Thyroid gland (tissue), 4 donors: ENCODE data around the gene PPP2R2B. TPM values are rescaled to one million over a fixed set of nuclear protein-coding genes. Genes with fewer than 3 reads are reported as not detected.

ENCODE experiments used
- DNase-seq, 2 donors: peaks; one replicate each; pipeline ENCODE4 v3.0.0-alpha.2; 2019
- H3K27ac ChIP-seq, 3 donors: fragments of 200-600 bp; sonication (generic); 1 replicate in 2 of 3; 2 replicates in 1 of 3; pipeline ENCODE4 v1.5.1; 2016 to 2019; ENCODE audit warnings: mild to moderate bottlenecking in 1 of 3, moderate library complexity in 1 of 3
- H3K27me3 ChIP-seq: fragments of 200-600 bp; sonication (generic); one replicate; pipeline ENCODE4 v1.5.1; 2019
- H3K36me3 ChIP-seq, 2 donors: fragments of 200-600 bp; sonication (generic); one replicate each; pipeline ENCODE4 v1.5.1; 2016 to 2019
- H3K4me1 ChIP-seq, 2 donors: fragments of 200-600 bp; sonication (generic); one replicate each; pipeline ENCODE4 v1.5.1; 2017 to 2019
- H3K4me3 ChIP-seq, 3 donors: fragments of 200-600 bp; sonication (generic); replicated peaks in 1 of 3; 1 replicate in 2 of 3; 2 replicates in 1 of 3; pipeline ENCODE4 v1.5.1; 2016; ENCODE audit warnings: mild to moderate bottlenecking in 1 of 3
- H3K9me3 ChIP-seq: fragments of 200-600 bp; sonication (generic); one replicate; pipeline ENCODE4 v1.5.1; 2017
- CTCF ChIP-seq, 6 experiments: fragments of 200-600 bp in 3 of 6; fragments of 450-650 bp in 3 of 6; sonication (generic) in 3 of 6; IDR thresholded peaks; one replicate each; pipeline ENCODE4 v1.5.1; 2016 to 2019; ENCODE audit warnings: antibody characterized with exemption in 6 of 6, mild to moderate bottlenecking in 2 of 6, inconsistent platforms in 1 of 6, moderate library complexity in 1 of 6
- POLR2A ChIP-seq, 2 donors: fragments of 450-650 bp; IDR thresholded peaks; one replicate each; pipeline ENCODE4 v1.6.1; 2017; ENCODE audit warnings: antibody characterized with exemption in 2 of 2, mild to moderate bottlenecking in 2 of 2, moderate library complexity in 1 of 2
- WGBS, 2 donors: methylation state at CpG; one replicate each; pipeline ENCODE4 v1.1.5; 2017; 5-methylcytosine and 5-hydroxymethylcytosine counted together
- intact Hi-C: fragments of 100-400 bp; cut with DNase I; formaldehyde crosslinking; loops from one replicate; pipeline ENCODE4 v1.15.1; 2023
- total RNA-seq, 4 donors: library from RNA; depleted of rRNA; stranded (reverse); fragments of >200 nt; gene quantifications; one replicate each; pipeline ENCODE4 v1.2.3, GENCODE V29; 2016

PPP2R2B gene
- total RNA-seq, 4 donors from 2014 or later, result 1.1 to 5.0 (median 2.9) TPM

GRCh38 chr5:146867996-146868708 is 10.4 kb downstream of the PPP2R2B start:
- Histone ChIP-seq H3K4me1 (no peaks in the 10 kb centered on the region), H3K27ac (no peak overlapping the region), H3K36me3 (no peaks in the 10 kb centered on the region), H3K27me3 (no peaks in the 10 kb centered on the region), H3K4me3 (no peak overlapping the region), H3K9me3 (no peaks in the 10 kb centered on the region)
- no peak for DNase-seq
- intact Hi-C loops, result no loop called here
- no peak for TF ChIP-seq CTCF (IDR thresholded peaks at IDR 0.05)
- no peak for TF ChIP-seq POLR2A (IDR thresholded peaks at IDR 0.05)
- 43 to 51% methylated on average over 1 of the region's 1 CpG for WGBS, 2 donors

- Histone ChIP-seq H3K4me3 (no peak overlapping the region), H3K36me3 (no peaks in the 10 kb centered on the region), H3K9me3 (no peaks in the 10 kb centered on the region), H3K27ac (no peak overlapping the region), H3K27me3 (no peaks in the 10 kb centered on the region), H3K4me1 (no peaks in the 10 kb centered on the region)
- intact Hi-C loops, result no loop called here
- WGBS, 2 donors, result 91 to 97% methylated on average over 2 of the region's 2 CpGs
- no peak for DNase-seq
- TF ChIP-seq CTCF (IDR thresholded peaks at IDR 0.05), result no peak
- TF ChIP-seq POLR2A (IDR thresholded peaks at IDR 0.05), result no peak
Measured at GRCh38 chr5:146866263-146866662, 12.3 kb downstream of the PPP2R2B start.

GRCh38 chr5:146862641-146863040 is 15.9 kb downstream of the PPP2R2B start:
- Histone ChIP-seq H3K36me3 (no peaks in the 10 kb centered on the region), H3K27ac (no peak overlapping the region)

GRCh38 chr5:146860213-146860893 is 18.2 kb downstream of the PPP2R2B start:
- intact Hi-C loops, result no loop called here
- Histone ChIP-seq H3K36me3 (no peaks in the 10 kb centered on the region), H3K9me3 (no peaks in the 10 kb centered on the region), H3K27ac (no peak overlapping the region), H3K27me3 (no peaks in the 10 kb centered on the region), H3K4me3 (no peak overlapping the region), H3K4me1 (peaks cover 8% of the 10 kb centered on the region in 2 donors)
- TF ChIP-seq CTCF (IDR thresholded peaks at IDR 0.05) (no peak), POLR2A (IDR thresholded peaks at IDR 0.05) (no peak)
- 14 to 22% methylated on average over 3 of the region's 3 CpGs for WGBS, 2 donors
- DNase-seq, result peak; percentile 19 to 45

More at GRCh38 chr5:146862641-146863040, 15.9 kb downstream of the PPP2R2B start:
- intact Hi-C loops, result no loop called here
- Histone ChIP-seq H3K9me3 (no peaks in the 10 kb centered on the region), H3K4me1 (peaks cover 8% of the 10 kb centered on the region in 2 donors), H3K27me3 (no peaks in the 10 kb centered on the region), H3K4me3 (no peak overlapping the region)
- DNase-seq, result no peak
- WGBS, 2 donors, result 84 to 85% methylated on average over 1 of the region's 1 CpG
- TF ChIP-seq CTCF (IDR thresholded peaks at IDR 0.05) (no peak), POLR2A (IDR thresholded peaks at IDR 0.05) (no peak)

GRCh38 chr5:146852089-146852488 is 26.5 kb downstream of the PPP2R2B start:
- H3K27me3 ChIP-seq, result no peaks in the 10 kb centered on the region
- intact Hi-C loops, result no loop called here
- H3K4me1 ChIP-seq, result no peaks in the 10 kb centered on the region
- H3K36me3 ChIP-seq, result no peaks in the 10 kb centered on the region
- no peaks in the 10 kb centered on the region for H3K9me3 ChIP-seq
- H3K4me3 ChIP-seq, result no peak overlapping the region
- DNase-seq, result no peak
- TF ChIP-seq POLR2A (IDR thresholded peaks at IDR 0.05) (no peak), CTCF (IDR thresholded peaks at IDR 0.05) (no peak)
- H3K27ac ChIP-seq, result no peak overlapping the region
